Nephron progenitor cell (in vitro differentiated cells): ENCODE results near the gene RARRES2.

ENCODE experiments used
- DNase-seq: peaks from one replicate; pipeline ENCODE4 v3.0.0; 2021
- H3K27ac Mint-ChIP-seq: 2 replicates; pipeline ENCODE4 v1.8.0; 2021; ENCODE audit warnings: mild to moderate bottlenecking, moderate library complexity, mixed read lengths
- H3K27me3 Mint-ChIP-seq: 2 replicates; pipeline ENCODE4 v1.8.0; 2021; ENCODE audit warnings: mild to moderate bottlenecking, low read depth, mixed read lengths; ENCODE audit not compliant: poor library complexity
- H3K36me3 Mint-ChIP-seq: 2 replicates; pipeline ENCODE4 v1.8.0; 2021; ENCODE audit warnings: low read depth, mixed read lengths
- H3K4me1 Mint-ChIP-seq: 2 replicates; pipeline ENCODE4 v1.8.0; 2021; ENCODE audit warnings: mixed read lengths
- H3K4me3 Mint-ChIP-seq: 2 replicates; pipeline ENCODE4 v1.8.0; 2021; ENCODE audit warnings: mild to moderate bottlenecking, moderate library complexity, mixed read lengths
- H3K9me3 Mint-ChIP-seq: 2 replicates; pipeline ENCODE4 v1.8.0; 2021; ENCODE audit warnings: mild to moderate bottlenecking, moderate library complexity, mixed read lengths
- TF ChIP-seq, protein P1 (sequence below): fragments of 200-600 bp; sonication (generic); IDR thresholded peaks from 2 replicates; pipeline ENCODE4 v1.5.0; 2021; ENCODE audit warnings: antibody characterized with exemption

The RARRES2 gene

GRCh38 chr7:150337179-150337578, 4.2 kb downstream of the RARRES2 start:
- TF ChIP-seq, protein P1, sequence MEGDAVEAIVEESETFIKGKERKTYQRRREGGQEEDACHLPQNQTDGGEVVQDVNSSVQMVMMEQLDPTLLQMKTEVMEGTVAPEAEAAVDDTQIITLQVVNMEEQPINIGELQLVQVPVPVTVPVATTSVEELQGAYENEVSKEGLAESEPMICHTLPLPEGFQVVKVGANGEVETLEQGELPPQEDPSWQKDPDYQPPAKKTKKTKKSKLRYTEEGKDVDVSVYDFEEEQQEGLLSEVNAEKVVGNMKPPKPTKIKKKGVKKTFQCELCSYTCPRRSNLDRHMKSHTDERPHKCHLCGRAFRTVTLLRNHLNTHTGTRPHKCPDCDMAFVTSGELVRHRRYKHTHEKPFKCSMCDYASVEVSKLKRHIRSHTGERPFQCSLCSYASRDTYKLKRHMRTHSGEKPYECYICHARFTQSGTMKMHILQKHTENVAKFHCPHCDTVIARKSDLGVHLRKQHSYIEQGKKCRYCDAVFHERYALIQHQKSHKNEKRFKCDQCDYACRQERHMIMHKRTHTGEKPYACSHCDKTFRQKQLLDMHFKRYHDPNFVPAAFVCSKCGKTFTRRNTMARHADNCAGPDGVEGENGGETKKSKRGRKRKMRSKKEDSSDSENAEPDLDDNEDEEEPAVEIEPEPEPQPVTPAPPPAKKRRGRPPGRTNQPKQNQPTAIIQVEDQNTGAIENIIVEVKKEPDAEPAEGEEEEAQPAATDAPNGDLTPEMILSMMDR = no peak
- DNase-seq = no peak
- Mint-ChIP-seq H3K9me3 (no peaks in the 10 kb centered on the region), H3K27me3 (peaks cover 58% of the 10 kb centered on the region), H3K4me1 (peaks cover 48% of the 10 kb centered on the region), H3K4me3 (no peak overlapping the region), H3K36me3 (no peaks in the 10 kb centered on the region), H3K27ac (no peak overlapping the region)

DNA sequence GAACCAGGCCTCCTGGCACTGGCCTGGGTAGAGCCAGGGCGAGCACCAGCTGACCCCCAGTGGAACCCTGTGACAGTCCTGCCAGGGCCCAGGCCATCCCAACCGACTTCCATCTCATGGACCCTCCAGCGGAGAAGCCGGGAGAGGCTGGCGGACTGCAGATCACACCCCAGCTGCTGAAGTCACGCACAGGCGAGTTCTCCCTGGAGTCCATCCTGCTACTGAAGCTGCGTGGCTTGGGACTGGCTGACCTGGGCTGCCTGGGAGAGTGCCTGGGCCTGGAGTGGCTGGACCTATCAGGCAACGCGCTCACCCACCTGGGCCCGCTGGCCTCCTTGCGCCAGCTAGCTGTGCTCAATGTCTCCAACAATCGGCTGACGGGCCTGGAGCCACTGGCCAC, 4.7 kb downstream of the RARRES2 start:
- Mint-ChIP-seq H3K36me3 (no peaks in the 10 kb centered on the region), H3K27me3 (peaks cover 54% of the 10 kb centered on the region), H3K9me3 (no peaks in the 10 kb centered on the region), H3K4me3 (no peak overlapping the region), H3K4me1 (peaks cover 43% of the 10 kb centered on the region), H3K27ac (no peak overlapping the region)
- no peak for DNase-seq
- TF ChIP-seq, protein P1 = no peak

GRCh38 chr7:150335774-150336112, 5.7 kb downstream of the RARRES2 start:
- TF ChIP-seq, protein P1 = no peak
- DNase-seq = no peak
- no peak overlapping the region for H3K4me3 Mint-ChIP-seq
- H3K4me1 Mint-ChIP-seq = peaks cover 38% of the 10 kb centered on the region
- no peaks in the 10 kb centered on the region for H3K9me3 Mint-ChIP-seq
- no peak overlapping the region for H3K27ac Mint-ChIP-seq
- H3K27me3 Mint-ChIP-seq = peaks cover 45% of the 10 kb centered on the region
- no peaks in the 10 kb centered on the region for H3K36me3 Mint-ChIP-seq

DNA sequence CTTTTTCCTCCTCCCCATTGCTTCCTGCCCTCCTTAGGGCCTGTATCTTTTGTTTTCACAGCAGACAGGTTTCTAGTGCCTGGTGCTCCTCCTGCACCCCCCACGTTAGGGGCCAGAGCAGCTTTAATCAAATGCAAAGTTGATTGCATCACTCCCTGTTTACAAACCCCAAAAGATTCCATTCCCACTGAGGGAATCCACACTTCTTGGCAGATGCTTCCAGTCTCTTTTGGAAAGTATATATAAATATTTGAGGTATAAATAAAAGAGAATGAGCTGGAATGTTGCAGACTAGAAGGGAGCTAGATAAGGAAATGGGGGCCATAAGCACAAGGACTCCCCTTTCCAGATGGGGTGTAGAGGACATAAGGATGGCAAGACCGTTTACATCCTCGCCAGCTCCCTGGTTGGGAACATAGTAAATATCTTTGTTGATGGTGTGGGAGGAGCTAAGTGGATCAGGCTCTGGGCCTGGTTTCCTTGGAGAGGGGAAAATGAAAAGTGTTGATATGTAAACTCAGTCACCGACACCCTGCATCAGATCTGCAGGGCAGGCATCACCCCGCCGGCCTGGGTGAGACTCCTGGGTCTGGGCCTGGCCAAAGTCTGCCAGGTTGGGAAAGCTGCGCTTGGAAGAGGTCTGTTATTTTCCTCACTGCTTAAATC, 6.2 kb downstream of the RARRES2 start:
- Mint-ChIP-seq H3K4me1 (peaks cover 36% of the 10 kb centered on the region), H3K9me3 (no peaks in the 10 kb centered on the region), H3K27me3 (peaks cover 42% of the 10 kb centered on the region), H3K36me3 (no peaks in the 10 kb centered on the region), H3K4me3 (no peak overlapping the region), H3K27ac (no peak overlapping the region)
- TF ChIP-seq, protein P1 = no peak
- no peak for DNase-seq

DNA sequence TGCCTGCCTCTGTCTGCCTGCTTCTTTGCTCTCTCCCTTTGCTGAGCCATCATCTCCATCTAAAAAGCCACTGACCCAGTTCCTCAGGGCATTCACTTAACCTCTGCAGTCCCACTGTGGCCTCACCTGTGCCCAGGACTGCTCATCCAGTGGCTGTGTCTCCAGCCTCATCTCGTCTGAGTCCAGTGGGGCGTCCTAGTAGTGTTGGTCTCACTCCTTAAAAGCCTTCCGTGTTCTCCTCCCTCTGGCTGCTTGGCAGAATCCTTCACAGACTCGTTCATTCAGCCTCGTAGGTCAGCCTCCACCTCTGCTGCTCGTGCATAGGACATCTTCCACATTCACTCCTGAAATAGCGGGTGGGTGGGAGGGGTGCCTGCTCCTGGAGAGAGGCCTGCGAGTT, 7.3 kb downstream of the RARRES2 start:
- no peaks in the 10 kb centered on the region for H3K36me3 Mint-ChIP-seq
- no peaks in the 10 kb centered on the region for H3K9me3 Mint-ChIP-seq
- H3K27me3 Mint-ChIP-seq = peaks cover 31% of the 10 kb centered on the region
- no peak overlapping the region for H3K27ac Mint-ChIP-seq
- peaks cover 26% of the 10 kb centered on the region for H3K4me1 Mint-ChIP-seq
- no peak for DNase-seq
- H3K4me3 Mint-ChIP-seq = no peak overlapping the region
- TF ChIP-seq, protein P1 = no peak

DNA sequence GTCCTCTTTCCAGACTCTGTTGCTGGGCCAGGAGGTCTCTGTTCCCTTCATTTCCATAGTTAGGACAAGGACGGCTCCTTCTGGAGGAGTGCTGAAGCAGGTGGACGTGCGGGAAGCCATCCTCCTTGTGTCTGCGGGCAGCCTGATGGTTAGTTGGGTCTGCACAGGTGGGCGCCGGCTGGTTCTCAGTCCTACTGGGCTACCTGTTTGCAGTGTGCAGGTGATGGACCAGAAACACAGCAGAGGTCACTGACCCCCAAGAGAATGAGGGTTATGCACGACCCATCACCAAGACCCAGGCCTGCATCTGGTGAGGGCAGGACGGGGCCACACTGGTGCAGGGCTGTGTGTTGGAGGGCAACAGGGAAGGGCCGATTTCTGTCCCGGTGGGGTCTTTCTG, 7.8 kb downstream of the RARRES2 start:
- Mint-ChIP-seq H3K27ac (no peak overlapping the region), H3K4me1 (peaks cover 31% of the 10 kb centered on the region), H3K4me3 (no peak overlapping the region), H3K36me3 (no peaks in the 10 kb centered on the region), H3K9me3 (no peaks in the 10 kb centered on the region), H3K27me3 (peaks cover 26% of the 10 kb centered on the region)
- DNase-seq = no peak
- TF ChIP-seq, protein P1 = no peak
